ENCODE measurements around the gene ACIN1.
"Not testable (repeated sequence)": the region's sequence is repeated elsewhere in the genome, so short reads cannot be mapped to it uniquely, and the experiment has no call there.

The ACIN1 gene

DNA sequence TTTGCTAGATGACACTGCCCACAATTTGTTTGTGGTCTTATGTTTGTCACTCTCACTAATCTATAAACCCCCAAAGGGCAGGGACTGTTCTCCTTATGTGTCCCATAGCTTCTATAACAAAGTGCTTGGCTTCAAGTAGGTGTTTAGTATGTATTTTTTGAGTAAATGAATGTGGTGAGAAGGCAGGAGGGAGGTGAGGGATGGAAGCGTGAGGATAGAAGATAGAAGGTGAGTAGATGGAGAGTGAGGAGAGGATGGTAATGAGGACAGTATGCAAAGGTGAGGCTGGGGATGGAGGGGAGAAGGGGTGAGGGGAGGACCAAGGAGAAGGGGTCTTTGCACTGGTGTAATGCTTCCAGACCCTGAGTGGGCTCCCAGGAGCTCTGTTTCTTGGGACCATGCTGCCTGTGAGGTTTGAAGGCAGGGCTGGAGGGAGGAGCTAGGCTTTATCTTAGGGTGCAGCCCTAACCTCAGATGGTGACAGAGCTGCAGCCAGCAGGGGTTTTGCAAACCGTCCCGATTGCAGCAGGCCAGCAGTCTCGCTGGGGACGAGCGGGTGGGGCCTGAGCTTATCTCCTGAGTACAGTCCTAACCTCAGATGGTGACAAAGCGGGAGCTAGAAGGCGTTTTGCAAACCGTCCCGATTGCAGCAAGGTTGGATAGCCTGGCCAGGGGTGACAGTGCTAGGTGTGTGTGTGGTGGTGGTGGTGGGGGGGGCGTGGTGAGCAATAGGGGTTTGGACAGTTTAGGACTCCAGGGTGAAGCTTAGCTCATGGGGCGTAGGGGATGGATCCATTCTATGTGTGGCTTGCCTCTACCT, 17.6 kb upstream of the ACIN1 start:
- Histone ChIP-seq H3K27me3 (ENCODE audit: insufficient read depth, poor library complexity, severe bottlenecking) (no peaks in the 10 kb centered on the region), H3K27ac (replicated peaks) (peak overlapping the region; percentile 99), H3K4me3 (replicated peaks; ENCODE audit: insufficient read depth, low read length) (no peak overlapping the region)
- TF ChIP-seq, protein P1, sequence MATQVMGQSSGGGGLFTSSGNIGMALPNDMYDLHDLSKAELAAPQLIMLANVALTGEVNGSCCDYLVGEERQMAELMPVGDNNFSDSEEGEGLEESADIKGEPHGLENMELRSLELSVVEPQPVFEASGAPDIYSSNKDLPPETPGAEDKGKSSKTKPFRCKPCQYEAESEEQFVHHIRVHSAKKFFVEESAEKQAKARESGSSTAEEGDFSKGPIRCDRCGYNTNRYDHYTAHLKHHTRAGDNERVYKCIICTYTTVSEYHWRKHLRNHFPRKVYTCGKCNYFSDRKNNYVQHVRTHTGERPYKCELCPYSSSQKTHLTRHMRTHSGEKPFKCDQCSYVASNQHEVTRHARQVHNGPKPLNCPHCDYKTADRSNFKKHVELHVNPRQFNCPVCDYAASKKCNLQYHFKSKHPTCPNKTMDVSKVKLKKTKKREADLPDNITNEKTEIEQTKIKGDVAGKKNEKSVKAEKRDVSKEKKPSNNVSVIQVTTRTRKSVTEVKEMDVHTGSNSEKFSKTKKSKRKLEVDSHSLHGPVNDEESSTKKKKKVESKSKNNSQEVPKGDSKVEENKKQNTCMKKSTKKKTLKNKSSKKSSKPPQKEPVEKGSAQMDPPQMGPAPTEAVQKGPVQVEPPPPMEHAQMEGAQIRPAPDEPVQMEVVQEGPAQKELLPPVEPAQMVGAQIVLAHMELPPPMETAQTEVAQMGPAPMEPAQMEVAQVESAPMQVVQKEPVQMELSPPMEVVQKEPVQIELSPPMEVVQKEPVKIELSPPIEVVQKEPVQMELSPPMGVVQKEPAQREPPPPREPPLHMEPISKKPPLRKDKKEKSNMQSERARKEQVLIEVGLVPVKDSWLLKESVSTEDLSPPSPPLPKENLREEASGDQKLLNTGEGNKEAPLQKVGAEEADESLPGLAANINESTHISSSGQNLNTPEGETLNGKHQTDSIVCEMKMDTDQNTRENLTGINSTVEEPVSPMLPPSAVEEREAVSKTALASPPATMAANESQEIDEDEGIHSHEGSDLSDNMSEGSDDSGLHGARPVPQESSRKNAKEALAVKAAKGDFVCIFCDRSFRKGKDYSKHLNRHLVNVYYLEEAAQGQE (IDR thresholded peaks at IDR 0.05; ENCODE audit: insufficient replicate concordance, low read depth): peak; percentile 72
- TF ChIP-seq, protein P2, sequence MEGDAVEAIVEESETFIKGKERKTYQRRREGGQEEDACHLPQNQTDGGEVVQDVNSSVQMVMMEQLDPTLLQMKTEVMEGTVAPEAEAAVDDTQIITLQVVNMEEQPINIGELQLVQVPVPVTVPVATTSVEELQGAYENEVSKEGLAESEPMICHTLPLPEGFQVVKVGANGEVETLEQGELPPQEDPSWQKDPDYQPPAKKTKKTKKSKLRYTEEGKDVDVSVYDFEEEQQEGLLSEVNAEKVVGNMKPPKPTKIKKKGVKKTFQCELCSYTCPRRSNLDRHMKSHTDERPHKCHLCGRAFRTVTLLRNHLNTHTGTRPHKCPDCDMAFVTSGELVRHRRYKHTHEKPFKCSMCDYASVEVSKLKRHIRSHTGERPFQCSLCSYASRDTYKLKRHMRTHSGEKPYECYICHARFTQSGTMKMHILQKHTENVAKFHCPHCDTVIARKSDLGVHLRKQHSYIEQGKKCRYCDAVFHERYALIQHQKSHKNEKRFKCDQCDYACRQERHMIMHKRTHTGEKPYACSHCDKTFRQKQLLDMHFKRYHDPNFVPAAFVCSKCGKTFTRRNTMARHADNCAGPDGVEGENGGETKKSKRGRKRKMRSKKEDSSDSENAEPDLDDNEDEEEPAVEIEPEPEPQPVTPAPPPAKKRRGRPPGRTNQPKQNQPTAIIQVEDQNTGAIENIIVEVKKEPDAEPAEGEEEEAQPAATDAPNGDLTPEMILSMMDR (IDR thresholded peaks at IDR 0.05; ENCODE audit: insufficient read depth, low read length): no peak
- TF ChIP-seq POLR2AphosphoS5 (IDR thresholded peaks at IDR 0.05; ENCODE audit: low read depth) (peak; percentile 100), GABPA (IDR thresholded peaks at IDR 0.05; ENCODE audit: low read depth) (peak; percentile 51; the same call in 1 of the 2 replicates)
- DNase-seq (ENCODE audit: low read depth in 1 of 2, low spot score in 1 of 2): peak; percentile 85 to 100

DNA sequence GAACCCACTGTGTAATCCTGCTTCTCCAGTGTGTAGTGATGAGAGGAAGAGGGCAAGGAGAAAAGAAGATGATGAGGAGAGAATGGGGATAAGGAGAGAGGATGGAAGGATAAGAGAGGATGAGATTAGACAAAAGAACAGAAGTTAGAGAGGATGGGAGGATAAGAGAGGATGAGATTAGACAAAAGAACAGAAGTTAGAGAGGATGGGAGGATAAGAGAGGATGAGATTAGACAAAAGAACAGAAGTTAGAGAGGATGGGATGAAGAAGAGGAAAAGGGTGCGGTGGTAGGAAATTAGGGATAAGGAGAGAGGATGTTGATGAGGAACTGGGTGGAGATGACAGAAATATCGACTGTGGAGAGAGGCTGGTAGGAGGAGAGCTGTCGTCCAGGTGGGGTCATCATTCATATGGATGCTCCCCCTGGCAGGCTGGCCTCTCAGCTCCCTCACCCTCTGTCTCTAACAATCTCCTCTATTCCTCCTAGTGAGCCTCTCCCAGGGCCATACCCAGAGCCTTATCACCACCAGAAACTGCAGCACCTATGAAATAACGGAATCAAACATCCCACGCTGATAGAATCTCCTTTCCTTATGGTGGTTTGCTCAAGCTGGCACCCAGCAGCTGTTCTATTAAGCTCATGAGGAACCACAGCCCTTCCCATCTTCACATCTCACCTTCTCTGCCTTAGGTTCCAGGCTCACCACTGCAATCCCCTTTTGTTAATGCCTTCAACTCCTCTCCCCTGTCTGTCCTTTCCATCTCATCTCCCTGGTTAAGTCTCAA, 15.8 kb upstream of the ACIN1 start:
- Histone ChIP-seq H3K27me3 (ENCODE audit: insufficient read depth, poor library complexity, severe bottlenecking) (no peaks in the 10 kb centered on the region), H3K4me3 (replicated peaks; ENCODE audit: insufficient read depth, low read length) (no peak overlapping the region), H3K27ac (replicated peaks) (peak overlapping the region; percentile 99)
- no peak for TF ChIP-seq GABPA (IDR thresholded peaks at IDR 0.05; ENCODE audit: low read depth)
- peak; percentile 45; the same call in 1 of the 2 replicates for TF ChIP-seq POLR2AphosphoS5 (IDR thresholded peaks at IDR 0.05; ENCODE audit: low read depth)
- peak in 1 of 2 experiments; percentile 47 for DNase-seq (ENCODE audit: low read depth in 1 of 2, low spot score in 1 of 2)

DNA sequence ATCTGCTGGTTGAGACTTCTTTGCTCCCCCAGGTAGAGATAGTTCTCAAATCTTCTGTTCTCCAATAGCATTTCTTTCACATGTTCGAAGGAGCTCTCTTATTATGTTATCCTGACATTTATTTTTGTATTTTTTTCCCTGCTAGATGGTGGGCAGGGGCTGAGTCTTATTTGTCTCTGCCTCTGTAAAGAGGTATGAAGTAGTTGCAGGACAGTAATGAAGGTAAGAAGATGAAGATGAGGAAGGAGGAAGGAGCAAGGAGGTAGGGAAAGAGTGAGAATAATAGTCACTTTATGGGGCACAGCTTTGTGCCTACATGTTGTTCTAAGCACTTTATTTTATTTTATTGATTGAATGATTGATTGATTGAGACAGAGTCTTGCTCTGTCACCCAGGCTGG, 14.8 kb upstream of the ACIN1 start:
- peak overlapping the region; percentile 33 for H3K27ac ChIP-seq (replicated peaks)
- no peak overlapping the region for H3K4me3 ChIP-seq (replicated peaks; ENCODE audit: insufficient read depth, low read length)
- no peak for DNase-seq (ENCODE audit: low read depth in 1 of 2, low spot score in 1 of 2)
- TF ChIP-seq, protein P2 (IDR thresholded peaks at IDR 0.05; ENCODE audit: insufficient read depth, low read length): no peak
- TF ChIP-seq, protein P1 (IDR thresholded peaks at IDR 0.05; ENCODE audit: insufficient replicate concordance, low read depth): no peak
- TF ChIP-seq POLR2AphosphoS5 (IDR thresholded peaks at IDR 0.05; ENCODE audit: low read depth) (no peak), GABPA (IDR thresholded peaks at IDR 0.05; ENCODE audit: low read depth) (no peak), SPI1 (IDR thresholded peaks at IDR 0.05; ENCODE audit: borderline replicate concordance, low read depth) (no peak)
- H3K27me3 ChIP-seq (ENCODE audit: insufficient read depth, poor library complexity, severe bottlenecking): no peaks in the 10 kb centered on the region

DNA sequence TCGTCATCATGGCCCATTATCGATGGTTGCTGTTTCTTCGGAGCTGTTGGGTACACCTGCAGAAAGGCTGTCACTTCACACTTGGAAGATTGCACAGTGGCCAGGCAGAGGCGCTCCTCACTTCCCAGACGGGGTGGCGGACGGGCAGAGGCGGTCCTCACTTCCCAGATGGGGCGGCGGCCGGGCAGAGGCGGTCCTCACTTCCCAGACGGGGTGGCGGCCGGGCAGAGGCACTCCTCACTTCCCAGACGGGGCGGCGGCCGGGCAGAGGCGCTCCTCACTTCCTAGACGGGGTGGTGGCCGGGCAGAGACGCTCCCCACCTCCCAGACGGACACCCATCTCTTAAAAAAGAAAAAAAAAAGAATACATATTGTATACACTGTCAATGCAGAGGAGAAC, 13.2 kb upstream of the ACIN1 start:
- not testable (repeated sequence) for H3K27ac ChIP-seq (replicated peaks); DNase-seq (ENCODE audit: low read depth in 1 of 2, low spot score in 1 of 2); H3K27me3 ChIP-seq (ENCODE audit: insufficient read depth, poor library complexity, severe bottlenecking); H3K4me3 ChIP-seq (replicated peaks; ENCODE audit: insufficient read depth, low read length)

DNA sequence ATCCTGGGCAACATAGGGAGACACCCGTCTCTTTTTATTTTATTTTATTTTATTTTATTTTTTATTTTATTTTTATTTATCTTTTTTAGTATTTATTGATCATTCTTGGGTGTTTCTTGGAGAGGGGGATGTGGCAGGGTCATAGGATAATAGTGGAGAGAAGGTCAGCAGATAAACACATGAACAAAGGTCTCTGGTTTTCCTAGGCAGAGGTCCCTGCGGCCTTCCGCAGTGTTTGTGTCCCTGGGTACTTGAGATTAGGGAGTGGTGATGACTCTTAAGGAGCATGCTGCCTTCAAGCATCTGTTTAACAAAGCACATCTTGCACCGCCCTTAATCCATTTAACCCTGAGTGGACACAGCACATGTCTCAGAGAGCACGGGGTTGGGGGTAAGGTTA, 12.7 kb upstream of the ACIN1 start:
- H3K4me3 ChIP-seq (replicated peaks; ENCODE audit: insufficient read depth, low read length); H3K27me3 ChIP-seq (ENCODE audit: insufficient read depth, poor library complexity, severe bottlenecking); H3K27ac ChIP-seq (replicated peaks); DNase-seq (ENCODE audit: low read depth in 1 of 2, low spot score in 1 of 2): not testable (repeated sequence)
